ENCODE measurements around the gene RSRP1. TPM values are rescaled to one million over a fixed set of nuclear protein-coding genes. Genes with fewer than 3 reads are reported as not detected.

RSRP1 gene
- total RNA-seq, 1 experiment from 2014 or later = 55.1 TPM

DNA sequence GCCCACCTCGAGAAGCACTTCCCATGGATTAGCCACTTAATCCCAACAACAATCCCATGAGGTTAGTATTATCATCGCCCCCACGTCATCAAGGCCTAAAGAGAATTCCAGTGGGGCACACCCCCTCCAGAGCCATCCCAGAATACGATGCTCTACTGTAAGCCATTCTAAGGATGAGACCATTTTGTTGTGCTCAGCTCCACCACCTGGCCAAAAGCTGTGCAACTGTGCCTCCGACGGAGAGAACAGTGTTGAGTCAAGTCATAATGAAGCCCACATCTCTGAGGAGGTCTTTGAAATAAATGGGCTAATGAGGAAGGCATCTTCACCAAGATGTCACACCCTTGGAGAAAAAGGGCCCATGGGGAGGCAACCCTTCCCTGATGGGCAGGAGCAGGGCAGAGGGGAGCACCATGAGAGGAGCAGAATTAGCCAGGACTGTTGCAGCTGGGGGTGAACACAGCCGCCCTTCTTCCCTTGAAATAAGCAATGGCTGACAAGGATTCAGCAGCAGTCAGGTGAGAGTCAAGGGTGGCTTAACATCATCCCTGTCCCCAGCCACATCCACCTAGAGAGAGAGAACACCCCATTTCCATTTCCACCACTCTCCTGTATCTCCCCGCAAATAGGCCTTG lies 29.5 kb downstream of the RSRP1 start:
- Mint-ChIP-seq H3K27me3 (ENCODE audit: low read depth) (no peaks in the 10 kb centered on the region), H3K4me1 (no peaks in the 10 kb centered on the region), H3K4me3 (no peak overlapping the region), H3K27ac (no peak overlapping the region), H3K9me3 (no peaks in the 10 kb centered on the region), H3K36me3 (ENCODE audit: insufficient read depth in 1 of 3, low read depth in 3 of 3) (peaks cover 3 to 22% (median 17%) of the 10 kb centered on the region in 3 experiments; a peak in 5 of 7 replicates)
- Histone ChIP-seq H3K18ac (ENCODE audit: insufficient read length, low read depth, low read length) (no peak overlapping the region), H3K23ac (ENCODE audit: insufficient read length, low read depth, low read length) (no peak overlapping the region), H4K5ac (ENCODE audit: insufficient read length, low read depth, low read length) (no peak overlapping the region), H2BK20ac (ENCODE audit: low read depth, low read length, poor library complexity, severe bottlenecking) (no peak overlapping the region), H2BK15ac (ENCODE audit: low read depth, low read length) (no peak overlapping the region), H2AK5ac (ENCODE audit: insufficient read length, low read length) (no peak overlapping the region), H3K4me2 (ENCODE audit: insufficient read depth, insufficient read length, low read length) (no peak overlapping the region), H3K27ac (ENCODE audit: insufficient read length, low read depth, low read length) (peak overlapping the region; percentile 17), H3K14ac (ENCODE audit: insufficient read depth, low read length) (no peak overlapping the region), H2AFZ (ENCODE audit: low read length) (no peak overlapping the region), H3K9me3 (ENCODE audit: control insufficient read depth, low read depth, low read length) (no peaks in the 10 kb centered on the region), H3K27me3 (ENCODE audit: insufficient read depth, low read length) (no peaks in the 10 kb centered on the region), H4K8ac (replicated peaks; ENCODE audit: insufficient read length, low read depth, low read length) (no peak overlapping the region), H3T11ph (ENCODE audit: low read length) (no peak overlapping the region), H3K4me1 (ENCODE audit: insufficient read depth, low read length) (no peaks in the 10 kb centered on the region), H3K56ac (ENCODE audit: insufficient read length, low read depth, low read length) (no peak overlapping the region), H2BK5ac (ENCODE audit: insufficient read length, low read length) (no peak overlapping the region), H3K79me2 (ENCODE audit: insufficient read depth, low read length) (no peaks in the 10 kb centered on the region), H3K9ac (ENCODE audit: extremely low read depth, insufficient read length, low read length) (no peak overlapping the region), H3K23me2 (ENCODE audit: insufficient read length, low read depth, low read length, poor library complexity, severe bottlenecking) (no peaks in the 10 kb centered on the region), H2BK12ac (ENCODE audit: insufficient read length, low read depth, low read length) (no peak overlapping the region), H3K4ac (ENCODE audit: low read depth, low read length) (no peak overlapping the region), H4K20me1 (ENCODE audit: control insufficient read depth, insufficient read depth, insufficient read length) (no peaks in the 10 kb centered on the region), H4K91ac (ENCODE audit: insufficient read length, low read depth, low read length) (no peak overlapping the region), H3K79me1 (ENCODE audit: insufficient read depth, low read depth, low read length, poor library complexity, severe bottlenecking) (no peaks in the 10 kb centered on the region), H2BK120ac (ENCODE audit: low read depth, low read length, poor library complexity, severe bottlenecking) (no peak overlapping the region)
- no CpG with 5 or more reads among the region's 8 CpGs for WGBS (ENCODE audit: extremely low coverage, insufficient read length, low lambda C conversion rate)
- TF ChIP-seq, protein P1, sequence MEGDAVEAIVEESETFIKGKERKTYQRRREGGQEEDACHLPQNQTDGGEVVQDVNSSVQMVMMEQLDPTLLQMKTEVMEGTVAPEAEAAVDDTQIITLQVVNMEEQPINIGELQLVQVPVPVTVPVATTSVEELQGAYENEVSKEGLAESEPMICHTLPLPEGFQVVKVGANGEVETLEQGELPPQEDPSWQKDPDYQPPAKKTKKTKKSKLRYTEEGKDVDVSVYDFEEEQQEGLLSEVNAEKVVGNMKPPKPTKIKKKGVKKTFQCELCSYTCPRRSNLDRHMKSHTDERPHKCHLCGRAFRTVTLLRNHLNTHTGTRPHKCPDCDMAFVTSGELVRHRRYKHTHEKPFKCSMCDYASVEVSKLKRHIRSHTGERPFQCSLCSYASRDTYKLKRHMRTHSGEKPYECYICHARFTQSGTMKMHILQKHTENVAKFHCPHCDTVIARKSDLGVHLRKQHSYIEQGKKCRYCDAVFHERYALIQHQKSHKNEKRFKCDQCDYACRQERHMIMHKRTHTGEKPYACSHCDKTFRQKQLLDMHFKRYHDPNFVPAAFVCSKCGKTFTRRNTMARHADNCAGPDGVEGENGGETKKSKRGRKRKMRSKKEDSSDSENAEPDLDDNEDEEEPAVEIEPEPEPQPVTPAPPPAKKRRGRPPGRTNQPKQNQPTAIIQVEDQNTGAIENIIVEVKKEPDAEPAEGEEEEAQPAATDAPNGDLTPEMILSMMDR (conservative IDR thresholded peaks at IDR 0.05) = peak; percentile 22; the same call in 1 of the 3 replicates
- DNase-seq = no peak
